ENCODE data around the gene GRPEL1.
A peak's percentile ranks its signal among the peaks of the same experiment; 100 is the strongest.

DNA sequence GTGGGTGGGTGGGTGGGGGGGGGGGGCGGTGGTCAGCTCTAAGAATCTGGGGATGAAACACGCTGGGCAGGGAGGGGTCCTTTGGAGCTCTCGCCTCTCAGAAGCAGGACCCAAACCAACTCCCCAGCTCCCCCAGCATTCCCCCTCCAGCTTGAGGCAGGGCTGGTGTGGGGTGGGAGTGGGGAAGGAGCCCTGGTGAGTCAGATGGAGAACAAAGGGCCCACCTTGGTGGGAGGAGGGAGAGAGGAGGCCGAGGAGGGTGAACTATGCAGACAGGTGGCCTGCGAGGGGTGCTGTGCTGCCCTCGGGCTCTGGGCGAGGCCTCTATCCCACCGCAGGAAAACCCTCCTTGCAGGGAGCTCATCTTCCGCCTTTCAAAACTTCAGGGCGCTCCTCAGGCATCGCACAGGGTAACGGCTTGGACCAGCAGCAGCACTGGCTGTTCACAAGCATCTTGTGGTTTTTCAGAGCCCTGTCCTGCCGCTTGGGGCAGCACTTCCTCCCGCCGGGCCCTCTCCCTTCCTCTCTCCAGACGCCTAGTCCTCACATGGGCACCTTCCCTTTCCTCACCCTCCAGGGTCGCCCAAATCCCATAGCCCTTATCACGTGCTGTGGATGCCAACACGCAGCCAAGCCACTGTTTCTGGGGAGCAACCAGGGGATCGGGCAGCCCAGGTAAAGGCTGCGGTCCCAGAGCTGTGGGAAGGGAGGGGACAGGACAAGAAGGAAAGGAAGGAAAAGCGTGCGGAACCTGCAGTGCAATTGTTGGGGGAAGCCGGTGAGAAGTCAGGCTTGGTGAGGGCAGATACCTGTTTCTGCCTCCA is 34.0 kb upstream of the GRPEL1 start:
- no peak for TF ChIP-seq POLR2A (IDR thresholded peaks at IDR 0.05)
- TF ChIP-seq, protein P1, sequence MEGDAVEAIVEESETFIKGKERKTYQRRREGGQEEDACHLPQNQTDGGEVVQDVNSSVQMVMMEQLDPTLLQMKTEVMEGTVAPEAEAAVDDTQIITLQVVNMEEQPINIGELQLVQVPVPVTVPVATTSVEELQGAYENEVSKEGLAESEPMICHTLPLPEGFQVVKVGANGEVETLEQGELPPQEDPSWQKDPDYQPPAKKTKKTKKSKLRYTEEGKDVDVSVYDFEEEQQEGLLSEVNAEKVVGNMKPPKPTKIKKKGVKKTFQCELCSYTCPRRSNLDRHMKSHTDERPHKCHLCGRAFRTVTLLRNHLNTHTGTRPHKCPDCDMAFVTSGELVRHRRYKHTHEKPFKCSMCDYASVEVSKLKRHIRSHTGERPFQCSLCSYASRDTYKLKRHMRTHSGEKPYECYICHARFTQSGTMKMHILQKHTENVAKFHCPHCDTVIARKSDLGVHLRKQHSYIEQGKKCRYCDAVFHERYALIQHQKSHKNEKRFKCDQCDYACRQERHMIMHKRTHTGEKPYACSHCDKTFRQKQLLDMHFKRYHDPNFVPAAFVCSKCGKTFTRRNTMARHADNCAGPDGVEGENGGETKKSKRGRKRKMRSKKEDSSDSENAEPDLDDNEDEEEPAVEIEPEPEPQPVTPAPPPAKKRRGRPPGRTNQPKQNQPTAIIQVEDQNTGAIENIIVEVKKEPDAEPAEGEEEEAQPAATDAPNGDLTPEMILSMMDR (IDR thresholded peaks at IDR 0.05) = peak in 5 of 7 experiments; percentile 45 to 72 (median 65)
- peak in 1 of 3 donors; percentile 11 for TF ChIP-seq POLR2AphosphoS5 (IDR thresholded peaks at IDR 0.05)
